Measurements from ENCODE around the gene ATG4B.
"Not testable (repeated sequence)": the region's sequence is repeated elsewhere in the genome, so short reads cannot be mapped to it uniquely, and the experiment has no call there.

Gene ATG4B

DNA sequence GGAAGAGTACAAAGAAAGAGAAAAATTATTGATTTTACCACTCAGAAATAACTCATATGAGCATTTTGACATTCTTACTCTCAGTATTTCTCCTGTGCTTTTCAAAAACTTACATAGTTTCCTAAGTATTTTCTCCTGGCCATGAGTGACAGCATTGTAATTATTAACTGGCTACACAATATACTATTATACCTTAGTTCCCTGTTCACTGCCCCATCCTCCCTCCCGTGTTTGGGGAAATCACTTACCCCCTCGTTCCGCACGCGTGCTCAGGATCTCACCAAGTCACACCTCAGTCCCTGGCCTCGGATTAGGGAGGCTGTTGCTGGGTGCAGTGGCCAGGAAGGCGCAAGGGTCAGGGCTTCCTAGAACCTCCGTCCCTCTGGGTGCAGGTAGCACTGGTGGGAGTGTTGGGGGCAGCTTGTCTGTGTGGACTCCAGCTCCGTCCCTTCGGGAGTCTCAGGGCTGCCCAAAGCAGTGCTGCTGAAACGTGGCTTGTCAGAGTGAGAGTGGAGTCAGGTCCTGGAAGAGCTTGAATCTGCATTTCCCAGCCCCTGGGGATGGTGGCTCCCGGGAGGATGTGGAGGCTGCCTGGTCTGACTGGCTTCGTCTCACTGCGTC lies 23.2 kb downstream of the ATG4B start:
- DNase-seq (ENCODE audit: low read depth in 1 of 2, low spot score in 1 of 2), result no peak

DNA sequence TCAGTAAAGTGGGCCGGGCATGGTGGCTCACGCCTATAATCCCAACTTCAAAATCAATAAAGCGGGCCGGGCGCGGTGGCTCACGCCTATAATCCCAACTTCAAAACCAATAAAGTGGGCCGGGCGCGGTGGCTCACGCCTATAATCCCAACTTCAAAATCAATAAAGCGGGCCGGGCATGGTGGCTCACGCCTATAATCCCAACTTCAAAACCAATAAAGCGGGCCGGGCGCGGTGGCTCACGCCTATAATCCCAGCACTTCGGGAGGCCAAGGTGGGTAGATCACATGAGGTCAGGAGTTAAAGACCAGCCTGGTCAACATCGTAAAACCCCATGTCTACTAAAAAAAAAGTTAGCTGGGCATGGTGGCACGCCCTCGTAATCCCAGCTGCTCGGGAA lies 25.2 kb downstream of the ATG4B start:
- DNase-seq (ENCODE audit: low read depth in 1 of 2, low spot score in 1 of 2), result not testable (repeated sequence)

DNA sequence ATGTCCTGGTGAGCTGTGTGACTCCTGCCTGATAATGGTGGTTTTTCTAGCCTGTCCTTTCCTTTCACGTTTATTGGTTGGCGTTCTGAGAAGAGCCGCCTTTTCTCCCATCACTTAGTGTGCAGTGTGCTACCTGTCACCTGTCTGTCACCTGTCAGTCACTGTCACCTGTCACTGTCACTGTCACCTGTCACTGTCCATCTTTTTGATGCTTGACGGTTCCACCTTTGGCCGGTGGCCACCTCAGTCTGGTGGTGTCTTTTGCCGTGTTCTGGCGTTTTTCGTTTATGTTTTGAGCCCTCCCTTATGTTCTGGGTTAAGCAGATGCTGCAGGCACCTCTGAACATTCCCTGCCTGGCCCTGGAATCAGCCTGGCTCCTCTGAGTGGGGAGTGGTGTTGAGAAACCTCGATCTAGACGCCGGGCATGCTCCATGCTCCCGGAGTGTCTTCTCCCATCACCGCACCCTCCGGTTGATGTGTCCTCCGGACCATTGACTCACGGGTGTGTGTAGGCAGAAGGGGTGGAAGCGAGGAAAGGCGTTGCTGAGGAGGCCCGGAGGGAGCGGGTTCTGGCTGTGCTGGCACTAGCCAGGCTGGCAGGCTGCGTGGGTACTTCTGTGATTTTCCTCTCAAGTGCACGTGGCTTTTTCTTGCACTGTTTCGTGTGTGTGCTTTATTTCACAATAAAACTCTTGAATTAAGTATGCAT lies 28.4 kb downstream of the ATG4B start:
- no peak for DNase-seq (ENCODE audit: low read depth in 1 of 2, low spot score in 1 of 2)

DNA sequence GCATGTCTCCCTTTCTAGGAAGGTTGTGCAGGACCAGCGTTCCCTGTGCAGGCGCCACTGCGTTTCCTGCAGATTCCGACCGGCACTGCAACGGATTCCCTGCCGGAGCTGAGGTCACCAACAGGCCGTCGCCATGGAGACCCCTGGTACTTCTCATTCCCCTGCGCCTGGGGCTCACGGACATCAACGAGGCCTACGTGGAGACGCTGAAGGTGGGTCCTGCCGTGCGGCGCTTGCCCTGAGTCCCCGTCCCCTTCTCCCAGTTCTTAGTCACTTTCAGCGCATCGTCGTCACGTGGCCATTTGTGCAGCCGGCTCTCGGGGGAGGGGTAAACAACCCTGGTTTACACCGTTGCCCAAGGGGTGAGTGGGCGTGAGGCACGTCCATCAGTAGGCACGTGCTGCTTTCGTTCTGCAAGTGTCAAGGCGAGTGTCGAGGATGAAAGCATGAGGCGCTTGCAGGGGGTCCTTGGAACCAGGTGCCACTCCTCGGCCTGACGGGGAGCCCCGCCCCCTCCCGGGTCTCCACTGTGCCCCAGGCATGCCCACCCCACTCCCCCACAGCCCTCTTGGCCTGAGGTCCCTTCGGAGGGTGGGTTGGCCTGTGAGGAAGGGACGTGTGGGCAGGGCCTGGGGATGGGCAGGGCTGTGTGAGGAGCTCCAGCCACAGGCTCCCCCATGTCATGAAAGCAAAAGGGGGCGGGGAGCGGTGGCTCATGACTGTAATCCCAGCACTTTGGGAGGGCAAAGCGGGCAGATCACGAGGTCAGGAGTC lies 29.3 kb downstream of the ATG4B start:
- no peak for DNase-seq (ENCODE audit: low read depth in 1 of 2, low spot score in 1 of 2)

DNA sequence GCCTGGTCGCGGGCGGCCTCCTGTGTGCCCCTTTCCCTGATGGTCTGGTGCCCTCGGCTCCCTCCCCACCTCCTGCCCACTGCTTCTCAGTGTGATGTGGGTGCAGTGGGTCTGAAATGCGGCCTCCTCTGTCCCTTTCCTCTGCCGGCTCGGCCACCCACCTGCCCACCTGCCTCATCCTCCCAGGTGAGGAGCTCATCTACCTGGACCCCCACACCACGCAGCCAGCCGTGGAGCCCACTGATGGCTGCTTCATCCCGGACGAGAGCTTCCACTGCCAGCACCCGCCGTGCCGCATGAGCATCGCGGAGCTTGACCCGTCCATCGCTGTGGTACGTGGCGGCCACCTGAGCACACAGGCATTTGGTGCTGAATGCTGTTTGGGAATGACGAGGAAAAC lies 30.9 kb downstream of the ATG4B start:
- DNase-seq (ENCODE audit: low read depth in 1 of 2, low spot score in 1 of 2), result no peak

DNA sequence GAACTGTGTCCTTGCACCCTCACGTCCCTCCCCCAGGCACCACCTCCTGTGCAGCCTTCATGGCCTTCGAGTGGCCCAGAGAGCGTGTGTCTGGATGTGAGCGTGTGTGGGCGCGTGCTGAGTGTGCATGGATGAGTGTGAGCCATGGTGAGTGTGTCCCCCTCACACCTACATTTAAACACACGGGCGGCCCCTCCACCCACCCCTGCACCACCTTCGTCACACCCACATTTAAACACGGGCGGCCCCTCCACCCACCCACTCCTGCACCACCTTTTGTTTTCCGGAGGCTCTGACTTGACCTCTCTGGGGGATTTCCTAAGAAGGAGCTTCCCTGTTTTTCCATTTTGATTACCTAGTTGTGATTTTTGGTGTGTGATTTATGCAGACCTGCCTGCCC lies 31.3 kb downstream of the ATG4B start:
- DNase-seq (ENCODE audit: low read depth in 1 of 2, low spot score in 1 of 2), result no peak

DNA sequence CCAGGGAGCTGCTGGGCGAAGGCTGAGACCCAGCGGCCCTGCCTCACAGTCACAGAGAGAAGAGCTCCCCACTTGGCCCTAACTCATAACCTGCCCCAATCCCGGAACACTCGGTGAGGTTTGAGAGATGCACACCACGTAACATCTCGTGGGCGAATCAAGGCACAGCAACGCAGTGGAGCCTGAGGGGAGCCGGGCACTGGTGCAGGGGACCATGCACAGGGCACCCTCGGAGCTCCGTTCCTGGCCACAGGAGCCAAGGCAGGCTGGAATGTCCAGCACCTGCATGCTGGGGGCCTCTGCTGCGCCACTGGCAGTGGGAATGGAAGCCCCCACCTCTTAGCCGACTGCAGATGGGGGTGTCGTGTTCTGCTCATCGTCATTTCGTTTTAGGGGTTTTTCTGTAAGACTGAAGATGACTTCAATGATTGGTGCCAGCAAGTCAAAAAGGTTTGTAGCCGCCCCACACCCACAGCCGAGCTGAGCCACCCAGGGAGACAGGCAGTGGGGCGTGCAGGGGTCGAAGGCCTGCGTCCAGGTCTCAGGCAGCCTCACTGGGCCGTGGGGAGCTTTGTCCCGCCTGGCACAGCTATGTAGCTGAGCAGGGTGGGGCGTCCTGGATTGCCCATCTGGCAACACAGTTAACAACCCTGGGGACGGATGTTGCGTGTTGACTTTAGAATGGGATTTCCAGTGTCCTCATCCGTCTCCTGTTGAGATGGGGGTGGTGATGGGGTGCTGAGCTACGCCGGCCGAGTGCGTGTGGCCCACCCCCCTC lies 33.0 kb downstream of the ATG4B start:
- no peak for DNase-seq (ENCODE audit: low read depth in 1 of 2, low spot score in 1 of 2)

DNA sequence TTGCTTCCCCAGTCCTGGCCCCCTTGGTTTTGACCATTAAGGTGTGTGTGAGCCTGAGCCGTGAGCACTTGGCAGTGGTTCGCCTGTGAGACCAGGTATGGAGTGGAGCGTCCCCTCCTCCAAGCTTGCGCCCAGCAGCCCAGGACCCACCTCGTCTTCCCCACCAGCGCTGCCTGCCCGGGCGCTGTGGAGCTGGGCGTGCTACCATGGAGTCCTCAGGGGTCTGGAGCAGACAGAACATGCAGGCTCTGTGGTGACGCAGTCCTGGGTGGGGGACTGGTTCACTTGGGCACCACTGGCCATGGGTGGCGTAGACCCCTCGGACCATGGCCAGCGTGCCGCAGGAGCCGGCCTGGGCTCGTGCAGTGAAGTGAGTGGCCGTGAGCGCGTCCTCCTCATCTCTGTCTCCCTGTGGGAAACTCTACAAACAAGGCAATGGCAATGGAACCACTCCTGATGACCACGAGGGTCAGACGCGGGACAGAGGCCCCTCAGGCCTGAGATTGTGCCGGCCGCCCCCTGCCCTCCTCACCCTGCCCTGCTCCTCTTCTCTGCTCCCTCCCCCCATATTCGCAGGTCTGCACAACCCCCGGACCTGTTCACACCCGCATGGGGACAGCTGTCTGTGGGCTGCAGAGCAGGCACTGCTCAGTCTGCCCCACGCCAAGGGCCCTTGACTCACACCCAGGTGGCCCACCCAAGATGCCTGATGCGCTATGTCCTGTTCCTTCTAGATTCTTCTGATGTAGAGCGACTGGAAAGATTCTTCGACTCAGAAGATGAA lies 34.2 kb downstream of the ATG4B start:
- DNase-seq (ENCODE audit: low read depth in 1 of 2, low spot score in 1 of 2), result no peak

DNA sequence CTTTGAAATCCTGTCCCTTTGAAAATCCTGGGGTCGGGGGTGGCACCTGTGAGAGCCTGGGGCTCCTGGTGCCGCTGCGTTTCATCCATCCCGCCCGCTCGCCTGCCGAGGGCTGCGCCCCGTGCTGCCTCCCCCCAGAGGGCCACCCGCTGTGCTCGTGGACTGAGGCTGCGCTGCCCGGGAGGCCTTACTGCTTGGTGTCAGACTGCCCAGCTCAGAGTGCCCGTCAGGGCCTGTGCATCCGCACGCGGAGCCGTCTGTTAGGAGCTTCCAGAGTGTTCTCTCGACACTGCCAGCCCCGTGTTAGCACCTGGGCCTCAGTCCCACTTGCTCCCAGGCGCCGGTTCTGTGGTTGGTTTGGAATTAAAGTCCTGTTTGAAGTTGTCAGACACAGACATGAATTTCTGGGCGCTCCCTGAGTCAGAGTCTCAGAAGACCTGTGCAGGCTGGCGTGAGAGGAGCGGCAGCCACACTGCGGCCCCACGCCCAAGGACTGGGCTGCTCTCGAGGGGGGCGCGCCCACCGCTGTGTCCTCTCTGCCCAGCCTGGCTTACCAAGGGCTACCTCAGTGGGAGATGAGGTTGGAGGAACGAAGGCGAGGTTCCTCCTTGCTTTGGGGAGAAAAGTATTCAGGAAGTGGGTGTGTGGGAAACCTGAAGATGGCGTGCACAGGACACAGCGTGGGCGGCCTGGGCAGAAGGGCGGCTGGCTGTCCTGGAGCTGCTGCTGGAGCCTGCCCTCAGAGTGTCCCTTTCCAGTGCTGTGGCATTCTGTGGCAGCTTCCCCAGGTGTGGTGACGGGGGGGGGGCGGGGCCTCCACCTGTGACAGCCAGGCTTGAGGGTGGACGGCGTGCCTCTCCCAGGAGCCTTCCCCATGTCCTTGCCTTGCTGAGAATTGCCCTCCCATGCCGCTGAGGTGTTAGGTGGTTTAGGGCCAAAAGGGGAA lies 35.0 kb downstream of the ATG4B start:
- no peak for DNase-seq (ENCODE audit: low read depth in 1 of 2, low spot score in 1 of 2)

DNA sequence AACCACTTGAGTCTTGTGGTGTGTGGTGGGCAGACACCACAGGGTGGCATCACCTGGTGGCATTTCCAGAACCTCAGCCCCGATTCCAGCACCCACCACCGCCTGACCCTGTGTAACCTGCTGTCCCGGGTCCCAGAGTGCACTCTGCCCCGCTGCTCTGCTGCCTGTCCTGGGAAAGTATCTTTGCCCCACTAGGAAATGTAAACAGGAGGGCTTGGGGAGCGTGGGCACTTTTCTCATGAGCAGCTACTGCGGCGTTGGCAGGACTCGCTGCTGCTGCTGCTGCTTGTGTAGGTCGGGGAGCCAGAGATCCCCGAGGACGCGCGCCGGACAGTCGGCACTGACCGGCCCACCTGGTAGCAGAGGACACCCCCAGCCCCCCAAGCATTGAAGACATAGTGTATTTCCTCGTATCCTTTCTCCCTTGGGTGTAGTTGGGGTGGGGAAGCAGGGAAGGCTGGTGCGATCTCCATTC lies 35.7 kb downstream of the ATG4B start:
- DNase-seq (ENCODE audit: low read depth in 1 of 2, low spot score in 1 of 2), result no peak

DNA sequence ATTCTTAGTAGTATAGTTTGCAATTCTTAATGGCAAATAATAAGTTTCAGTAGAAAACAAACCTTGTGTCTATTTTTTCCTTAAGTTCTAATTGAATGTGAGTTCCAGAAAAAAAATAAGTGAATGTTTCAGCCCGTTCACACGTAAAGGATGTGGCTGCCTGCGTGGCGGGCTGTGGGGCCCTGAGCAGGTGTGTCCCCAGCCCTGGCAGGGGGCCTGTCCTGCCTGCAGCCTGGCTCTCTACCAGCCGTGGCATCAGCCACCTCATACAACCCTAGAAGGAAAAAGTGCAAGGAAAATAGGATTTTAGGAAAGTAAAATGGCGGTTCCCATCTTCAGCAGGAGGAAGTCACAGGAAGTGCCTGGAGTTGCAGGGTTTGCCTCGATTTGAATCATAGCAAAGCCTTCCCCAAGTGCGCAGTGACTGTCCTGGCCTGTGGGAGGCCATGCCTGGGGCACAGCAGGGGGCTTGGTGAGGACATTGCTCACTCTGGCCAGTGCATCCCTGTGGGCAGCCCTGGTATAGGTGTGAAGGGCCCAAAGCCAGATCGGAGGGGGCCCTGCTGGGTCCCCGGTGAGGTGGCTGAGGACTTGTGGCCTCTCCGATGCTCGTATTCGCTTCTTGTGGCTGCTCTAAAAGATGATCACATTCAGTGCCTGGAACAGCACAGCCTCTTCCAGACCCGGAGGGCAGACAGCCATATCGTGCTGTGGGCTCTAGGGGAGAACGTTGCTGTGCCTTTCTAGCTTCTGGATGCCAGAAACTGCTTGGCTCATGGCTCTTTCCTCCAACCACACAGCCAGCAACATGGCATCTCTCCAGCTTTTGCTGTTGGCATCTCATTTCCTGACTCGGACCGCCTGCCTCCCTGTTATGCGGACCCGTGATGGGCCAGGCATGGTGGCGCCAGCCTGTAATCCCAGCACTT lies 36.6 kb downstream of the ATG4B start:
- DNase-seq (ENCODE audit: low read depth in 1 of 2, low spot score in 1 of 2), result no peak

DNA sequence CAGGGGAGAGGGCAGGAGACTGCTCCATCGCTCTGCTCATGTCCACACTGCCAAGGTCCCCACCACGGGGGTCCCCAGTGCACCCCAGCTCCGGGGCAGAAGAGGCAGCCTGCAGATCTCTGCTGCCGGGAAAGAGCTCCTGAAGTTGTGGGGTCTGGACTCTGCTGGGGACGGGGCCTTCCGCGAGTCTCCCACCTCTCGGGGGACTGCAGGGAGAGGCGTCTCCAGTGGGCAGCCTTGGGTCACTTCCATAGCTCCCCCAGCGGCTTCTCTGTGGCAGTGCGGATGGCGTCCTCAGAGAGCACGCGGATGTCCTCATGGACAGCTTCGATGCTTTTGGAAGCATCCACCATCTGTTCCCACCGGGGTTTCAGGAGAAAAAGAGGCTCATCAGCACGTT lies 38.4 kb downstream of the ATG4B start:
- no peak for DNase-seq (ENCODE audit: low read depth in 1 of 2, low spot score in 1 of 2)

DNA sequence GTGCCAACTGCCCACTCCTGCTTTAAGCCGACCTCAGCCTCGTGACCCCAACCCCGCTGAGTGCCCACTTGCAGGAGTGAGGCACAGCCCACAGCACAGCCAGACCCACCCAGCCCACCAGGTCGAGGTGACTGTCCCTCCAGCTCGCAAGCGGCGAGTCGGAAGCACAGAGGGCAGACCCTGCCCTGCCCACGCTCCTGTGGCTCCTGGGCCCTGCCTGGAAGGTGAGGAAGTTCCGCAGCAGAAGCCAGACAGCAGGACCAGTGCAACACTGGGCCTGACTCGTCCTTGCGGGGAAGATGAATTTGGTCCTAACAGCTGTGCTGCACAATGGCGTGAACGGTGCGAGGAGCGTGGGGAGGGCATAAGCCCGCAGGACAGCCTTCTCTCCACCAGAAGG lies 39.2 kb downstream of the ATG4B start:
- no peak for DNase-seq (ENCODE audit: low read depth in 1 of 2, low spot score in 1 of 2)

DNA sequence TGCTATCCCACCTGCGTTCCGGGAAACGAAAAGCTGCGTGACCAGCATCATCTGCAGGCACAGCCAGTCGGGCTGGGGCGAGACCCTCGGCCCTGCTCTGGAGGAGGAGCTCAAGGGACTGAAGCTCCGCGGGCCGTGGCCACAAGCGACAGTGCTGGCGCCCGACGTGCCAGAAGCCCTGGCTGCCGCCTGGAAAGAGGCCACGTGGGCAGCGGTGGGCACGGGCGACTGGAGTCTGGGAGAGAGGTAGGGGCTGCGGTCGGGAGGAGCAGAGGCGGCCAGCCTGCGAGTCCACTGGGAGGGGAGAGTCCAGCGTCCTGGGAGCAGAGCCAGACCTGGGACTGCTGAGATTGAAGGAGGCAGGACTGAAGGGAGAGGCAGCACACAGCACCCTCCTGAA lies 39.9 kb downstream of the ATG4B start:
- DNase-seq (ENCODE audit: low read depth in 1 of 2, low spot score in 1 of 2), result no peak

DNA sequence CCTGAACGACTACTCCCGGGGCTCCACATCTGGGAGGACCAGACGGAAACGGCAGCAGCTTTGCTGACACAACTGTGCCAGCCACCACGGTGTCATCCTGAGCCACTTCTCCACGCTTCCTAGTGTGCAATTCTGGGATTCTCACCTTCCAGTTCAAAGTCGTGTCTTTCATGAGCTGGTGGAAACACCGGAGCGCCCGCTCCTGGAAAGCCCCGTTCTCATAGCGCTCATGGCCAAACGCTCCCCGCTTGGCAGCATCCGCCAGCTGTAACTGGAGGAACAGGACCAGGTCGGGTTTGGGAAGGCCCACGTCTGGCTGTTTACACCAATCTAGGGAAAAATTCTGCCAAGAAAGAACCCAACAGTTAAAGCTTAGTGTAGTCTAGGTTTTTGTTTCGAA lies 40.8 kb downstream of the ATG4B start:
- DNase-seq (ENCODE audit: low read depth in 1 of 2, low spot score in 1 of 2), result no peak

DNA sequence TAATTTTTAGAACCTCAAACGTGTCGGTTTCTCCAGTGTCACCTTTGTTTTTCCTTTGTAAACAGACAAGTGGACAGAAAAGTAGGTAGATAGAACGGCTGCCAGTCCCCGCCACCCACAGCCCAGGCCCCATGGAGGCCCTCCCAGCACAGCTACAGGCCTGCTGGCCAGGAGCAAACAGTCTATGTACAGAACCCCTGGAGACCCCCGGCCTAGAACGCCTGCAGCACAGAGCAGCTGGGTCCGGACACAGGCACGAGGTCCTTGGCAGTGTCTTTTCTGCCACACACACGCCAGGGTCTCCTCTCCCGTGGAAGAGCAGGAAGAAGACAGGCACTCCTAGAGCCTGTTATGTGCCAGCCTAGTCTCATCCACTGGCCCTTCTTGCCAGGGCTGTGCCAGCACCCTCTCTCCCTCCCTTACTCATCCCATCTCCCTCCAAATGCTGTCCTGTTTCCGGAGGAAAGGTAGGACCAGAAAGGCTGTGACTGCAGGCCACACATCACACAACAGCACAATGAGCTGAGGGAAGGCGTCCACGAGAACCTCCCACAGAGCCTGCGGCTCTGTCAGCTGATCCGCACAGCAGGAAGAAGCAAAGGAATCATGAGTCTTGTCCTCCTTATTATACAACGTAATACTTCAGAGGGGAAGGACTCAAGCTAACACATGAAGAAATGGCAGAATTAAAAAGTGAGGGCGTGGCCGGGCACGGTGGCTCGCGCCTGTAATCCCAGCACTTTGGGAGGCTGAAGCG lies 41.5 kb downstream of the ATG4B start:
- DNase-seq (ENCODE audit: low read depth in 1 of 2, low spot score in 1 of 2), result no peak

DNA sequence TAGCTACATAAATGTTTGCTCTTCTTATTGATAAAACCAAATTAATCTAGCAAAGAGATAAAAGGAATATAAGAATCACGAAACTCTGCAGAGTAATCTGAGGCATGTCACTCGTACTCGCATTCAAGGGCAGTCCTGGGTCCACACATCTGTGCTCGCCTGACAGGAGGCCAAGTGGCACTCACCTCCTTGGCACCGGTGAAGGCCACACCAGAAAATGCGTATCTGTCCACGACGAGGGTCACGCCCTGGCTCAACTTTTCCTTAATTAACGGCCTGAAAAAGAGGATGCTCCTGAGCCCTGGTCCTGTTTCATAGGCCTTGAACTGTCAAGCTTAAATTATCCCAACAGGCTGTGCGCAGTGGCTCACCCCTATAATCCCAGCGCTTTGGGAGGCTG lies 42.6 kb downstream of the ATG4B start:
- DNase-seq (ENCODE audit: low read depth in 1 of 2, low spot score in 1 of 2), result no peak

Measured in activated T-helper 1 cell treated with anti-CD3 and anti-CD28 coated beads, Interleukin-2, amount 50 U/mL, for 16 hours (primary cell).